Psoas muscle (tissue), 8 donors: ENCODE data around the gene KIF6. TPM values are rescaled to one million over a fixed set of nuclear protein-coding genes. Genes with fewer than 3 reads are reported as not detected.
A peak's percentile ranks its signal among the peaks of the same experiment; 100 is the strongest.

Experiments
- ATAC-seq, 4 donors: fragments of 200-7000 bp; cut with Tn5 transposase; one replicate each; pipeline ENCODE4 v1.9.1; 2020; ENCODE audit warnings: moderate library complexity in 3 of 4, mild to moderate bottlenecking in 2 of 4
- DNase-seq, 2 donors: peaks; one replicate each; pipeline ENCODE4 v3.0.0-alpha.2; 2020
- H3K27ac ChIP-seq: fragments of 200-600 bp; one replicate; pipeline ENCODE4 v1.8.0; 2022
- H3K27me3 ChIP-seq, 3 donors: fragments of 200-600 bp in 1 of 3; one replicate each; pipeline versions ENCODE4 v1.6.1 to v1.8.0; 2013 to 2022; ENCODE audit warnings: low read length in 2 of 3, mild to moderate bottlenecking in 2 of 3, moderate library complexity in 1 of 3; ENCODE audit not compliant: insufficient read depth in 3 of 3
- H3K36me3 ChIP-seq, 2 donors: fragments of 200-600 bp in 1 of 2; one replicate each; pipeline versions ENCODE4 v1.6.1 to v1.8.0; 2013 to 2022; ENCODE audit warnings: low read depth in 1 of 2, mild to moderate bottlenecking in 1 of 2, moderate library complexity in 1 of 2; ENCODE audit not compliant: insufficient read depth in 1 of 2
- H3K4me1 ChIP-seq: fragments of 200-600 bp; one replicate; pipeline ENCODE4 v1.8.0; 2022
- H3K4me3 ChIP-seq: fragments of 200-600 bp; one replicate; pipeline ENCODE4 v1.8.0; 2022; ENCODE audit warnings: mild to moderate bottlenecking
- H3K9me3 ChIP-seq: fragments of 200-600 bp; one replicate; pipeline ENCODE4 v1.8.0; 2022
- CTCF ChIP-seq: fragments of 200-600 bp; IDR thresholded peaks from one replicate; pipeline ENCODE4 v1.8.0; 2022; ENCODE audit warnings: antibody characterized with exemption
- WGBS, 3 donors: extraction: QIAGEN DNeasy Blood & Tissue Kit; methylation state at CpG; one replicate each; pipeline versions ENCODE4 v1.1.6 to v1.1.7; 2013; 5-methylcytosine and 5-hydroxymethylcytosine counted together
- intact Hi-C, 2 donors: fragments of 100-400 bp; cut with DNase I; formaldehyde crosslinking; loops; one replicate each; pipeline versions ENCODE4 v1.11.0 to v1.14.2; 2022
- polyA plus RNA-seq, 3 donors: library from polyadenylated mRNA; stranded (reverse); fragments of 200-250 nt; gene quantifications; one replicate each; pipeline ENCODE4 v1.2.3, GENCODE V29; 2013
- total RNA-seq, 4 donors: library from RNA; stranded (reverse); fragmentation: NEBNext Ultra II Directional in 2 of 4; extraction: Animal tissue kit (Norgen Biotek cat#: 25700) in 2 of 4; gene quantifications; one replicate each; pipeline versions ENCODE4 v1.2.1 to v1.2.4, GENCODE V29; 2021 to 2023
- donor health status: healthy with polysubstance abuse.
- donor health status: DM: no; HTN: no; CAD: no; lungs with moderate emphysema.
- donor health status: Bipolar disorder and iron deficiency.
- donor health status: healthy.
- donor health status: DM: yes; HTN: yes; CAD: no.
- donor health status: DM: no; HTN: no; CAD: no.
- donor health status: DM: no; HTN: no; CAD: no.
- donor health status: DM: yes; HTN: yes; CAD: no.

The KIF6 gene
- total and polyA plus RNA-seq, 7 donors = 0.03 to 0.17 (median 0.09) TPM; not detected in 2

- TF ChIP-seq CTCF = no peak
- Histone ChIP-seq H3K36me3 (no peaks in the 10 kb centered on the region), H3K4me1 (no peaks in the 10 kb centered on the region), H3K9me3 (no peaks in the 10 kb centered on the region), H3K27me3 (peaks cover 0 to 5% (median 0%) of the 10 kb centered on the region in 3 donors), H3K4me3 (no peak overlapping the region), H3K27ac (no peak overlapping the region)
- 27 to 29% (median 29%) methylated on average over 18 of the region's 18 CpGs for WGBS, 3 donors
- intact Hi-C loops = no loop called here
- DNase-seq (peak; percentile 76 to 81), ATAC-seq (peak; percentile 37 to 80 (median 56))
These were observed 428.2 kb downstream of the KIF6 start for GRCh38 chr6:39296745-39297640.

GRCh38 chr6:39295611-39296011, 429.6 kb downstream of the KIF6 start:
- intact Hi-C loops = no loop called here
- DNase-seq = peak; percentile 54 to 71
- Histone ChIP-seq H3K27ac (no peak overlapping the region), H3K36me3 (no peaks in the 10 kb centered on the region), H3K4me1 (no peaks in the 10 kb centered on the region), H3K9me3 (no peaks in the 10 kb centered on the region), H3K4me3 (no peak overlapping the region), H3K27me3 (peaks cover 0 to 5% (median 0%) of the 10 kb centered on the region in 3 donors)
- WGBS, 3 donors = 59 to 70% (median 59%) methylated on average over 5 of the region's 5 CpGs
- no peak for TF ChIP-seq CTCF
- ATAC-seq = no peak

GRCh38 chr6:39294899-39295298, 430.3 kb downstream of the KIF6 start:
- intact Hi-C loops = no loop called here
- Histone ChIP-seq H3K9me3 (no peaks in the 10 kb centered on the region), H3K36me3 (no peaks in the 10 kb centered on the region), H3K27ac (no peak overlapping the region), H3K4me1 (no peaks in the 10 kb centered on the region), H3K4me3 (no peak overlapping the region), H3K27me3 (peaks cover 0 to 5% (median 0%) of the 10 kb centered on the region in 3 donors)
- DNase-seq = no peak
- 65 to 69% (median 66%) methylated on average over 1 of the region's 1 CpG for WGBS, 3 donors
- no peak for TF ChIP-seq CTCF
- ATAC-seq = no peak

- intact Hi-C loops = no loop called here
- Histone ChIP-seq H3K27me3 (peaks cover 0 to 5% (median 0%) of the 10 kb centered on the region in 3 donors), H3K4me1 (no peaks in the 10 kb centered on the region), H3K36me3 (no peaks in the 10 kb centered on the region), H3K9me3 (no peaks in the 10 kb centered on the region), H3K27ac (no peak overlapping the region), H3K4me3 (no peak overlapping the region)
- 43 to 67% (median 48%) methylated on average over 5 of the region's 5 CpGs for WGBS, 3 donors
- no peak for DNase-seq
- ATAC-seq = no peak
- no peak for TF ChIP-seq CTCF
These were observed 431.1 kb downstream of the KIF6 start for GRCh38 chr6:39294133-39294532.
